Measurements from ENCODE around the gene TMEM88.

TMEM88 gene

GRCh38 chr17:7884581-7885366 is 29.9 kb downstream of the TMEM88 start:
- DNase-seq (ENCODE audit: low read depth in 2 of 2), result peak in 1 of 2 experiments; percentile 13

GRCh38 chr17:7885367-7886226 is 30.7 kb downstream of the TMEM88 start:
- peak in 1 of 2 experiments; percentile 46 for DNase-seq (ENCODE audit: low read depth in 2 of 2)

- DNase-seq (ENCODE audit: low read depth in 2 of 2), result peak in 1 of 2 experiments; percentile 41
Observed at GRCh38 chr17:7886227-7887037, 31.6 kb downstream of the TMEM88 start.

- DNase-seq (ENCODE audit: low read depth in 2 of 2), result no peak
Observed at GRCh38 chr17:7887038-7887481, 32.2 kb downstream of the TMEM88 start.

- peak; percentile 74 to 85 for DNase-seq (ENCODE audit: low read depth in 2 of 2)
Observed at GRCh38 chr17:7887482-7888183, 32.8 kb downstream of the TMEM88 start.

GRCh38 chr17:7888184-7888920 is 33.5 kb downstream of the TMEM88 start, which contains the start of gene CHD3:
Gene CHD3 (plus strand): TSS chr17:7888789. CDS start chr17:7889001, 212 bp downstream.
- peak in 1 of 2 experiments; percentile 57 for DNase-seq (ENCODE audit: low read depth in 2 of 2)

- no peak for DNase-seq (ENCODE audit: low read depth in 2 of 2)
Observed at GRCh38 chr17:7889166-7889955, 34.5 kb downstream of the TMEM88 start.

GRCh38 chr17:7893187-7893880 is 38.5 kb downstream of the TMEM88 start:
- DNase-seq (ENCODE audit: low read depth in 2 of 2), result no peak

- no peak for DNase-seq (ENCODE audit: low read depth in 2 of 2)
Observed at GRCh38 chr17:7894226-7894625, 39.4 kb downstream of the TMEM88 start.

- DNase-seq (ENCODE audit: low read depth in 2 of 2), result no peak
Observed at GRCh38 chr17:7894866-7895265, 40.0 kb downstream of the TMEM88 start.

- DNase-seq (ENCODE audit: low read depth in 2 of 2), result no peak
Observed at GRCh38 chr17:7897090-7897489, 42.2 kb downstream of the TMEM88 start.

- no peak for DNase-seq (ENCODE audit: low read depth in 2 of 2)
Observed at GRCh38 chr17:7897773-7898172, 42.9 kb downstream of the TMEM88 start.

- DNase-seq (ENCODE audit: low read depth in 2 of 2), result no peak
Observed at GRCh38 chr17:7903154-7904103, 48.6 kb downstream of the TMEM88 start.
